Neural crest cell (in vitro differentiated cells): ENCODE measurements around the gene RFC3. TPM values are rescaled to one million over a fixed set of nuclear protein-coding genes. Genes with fewer than 3 reads are reported as not detected.

Source experiments
- DNase-seq: peaks from one replicate; pipeline ENCODE4 v3.0.0; 2021; ENCODE audit warnings: low read depth, mixed read lengths, low spot score
- H3K27ac Mint-ChIP-seq: one replicate; pipeline ENCODE4 v1.8.0; 2021; ENCODE audit warnings: mild to moderate bottlenecking, mixed read lengths; ENCODE audit not compliant: unreplicated experiment
- H3K27me3 Mint-ChIP-seq: 2 replicates; pipeline ENCODE4 v1.8.0; 2021; ENCODE audit warnings: low read depth, mild to moderate bottlenecking, mixed read lengths
- H3K36me3 Mint-ChIP-seq: 2 replicates; pipeline ENCODE4 v1.8.0; 2021; ENCODE audit warnings: low read depth, mild to moderate bottlenecking, mixed read lengths
- H3K4me1 Mint-ChIP-seq: 2 replicates; pipeline ENCODE4 v1.8.0; 2021; ENCODE audit warnings: mixed read lengths
- H3K4me3 Mint-ChIP-seq: one replicate; pipeline ENCODE4 v1.8.0; 2021; ENCODE audit warnings: mild to moderate bottlenecking, mixed read lengths
- H3K9me3 Mint-ChIP-seq: 2 replicates; pipeline ENCODE4 v1.8.0; 2021; ENCODE audit warnings: mixed read lengths
- total RNA-seq: library from RNA; stranded (reverse); gene quantifications from 2 replicates; pipeline ENCODE4 v1.2.1, GENCODE V29; 2021
- TF ChIP-seq, protein P1 (sequence below): fragments of 200-600 bp; sonication (generic); conservative IDR thresholded peaks from 2 replicates; pipeline ENCODE4 v1.5.0; 2021; ENCODE audit warnings: antibody characterized with exemption, mild to moderate bottlenecking

RFC3 gene
- total RNA-seq, 1 donor from 2014 or later, result 53.9 TPM

DNA sequence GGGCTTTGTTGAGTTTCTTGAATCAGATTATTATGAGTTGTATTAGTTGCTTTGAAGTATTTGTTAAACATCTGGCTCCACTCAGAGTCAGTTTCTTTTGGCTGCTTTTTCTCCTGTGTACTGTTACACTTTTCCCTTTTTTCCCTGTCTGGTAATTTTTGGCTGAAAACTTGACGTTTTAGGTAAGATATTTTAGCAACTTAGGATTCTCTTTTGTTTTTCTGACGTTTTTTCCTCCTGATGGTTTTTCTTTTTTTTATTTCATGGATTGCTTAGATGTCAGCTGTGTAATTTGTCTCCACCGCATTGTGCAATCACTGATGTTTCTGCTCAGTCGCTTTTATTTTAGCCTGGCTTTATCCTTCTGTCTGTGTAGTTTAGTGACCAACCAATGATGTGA is 20.7 kb downstream of the RFC3 start:
- TF ChIP-seq, protein P1, sequence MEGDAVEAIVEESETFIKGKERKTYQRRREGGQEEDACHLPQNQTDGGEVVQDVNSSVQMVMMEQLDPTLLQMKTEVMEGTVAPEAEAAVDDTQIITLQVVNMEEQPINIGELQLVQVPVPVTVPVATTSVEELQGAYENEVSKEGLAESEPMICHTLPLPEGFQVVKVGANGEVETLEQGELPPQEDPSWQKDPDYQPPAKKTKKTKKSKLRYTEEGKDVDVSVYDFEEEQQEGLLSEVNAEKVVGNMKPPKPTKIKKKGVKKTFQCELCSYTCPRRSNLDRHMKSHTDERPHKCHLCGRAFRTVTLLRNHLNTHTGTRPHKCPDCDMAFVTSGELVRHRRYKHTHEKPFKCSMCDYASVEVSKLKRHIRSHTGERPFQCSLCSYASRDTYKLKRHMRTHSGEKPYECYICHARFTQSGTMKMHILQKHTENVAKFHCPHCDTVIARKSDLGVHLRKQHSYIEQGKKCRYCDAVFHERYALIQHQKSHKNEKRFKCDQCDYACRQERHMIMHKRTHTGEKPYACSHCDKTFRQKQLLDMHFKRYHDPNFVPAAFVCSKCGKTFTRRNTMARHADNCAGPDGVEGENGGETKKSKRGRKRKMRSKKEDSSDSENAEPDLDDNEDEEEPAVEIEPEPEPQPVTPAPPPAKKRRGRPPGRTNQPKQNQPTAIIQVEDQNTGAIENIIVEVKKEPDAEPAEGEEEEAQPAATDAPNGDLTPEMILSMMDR, result no peak
- Mint-ChIP-seq H3K27ac (no peak overlapping the region), H3K4me1 (no peaks in the 10 kb centered on the region), H3K36me3 (peaks cover 22% of the 10 kb centered on the region), H3K9me3 (no peaks in the 10 kb centered on the region), H3K27me3 (no peaks in the 10 kb centered on the region), H3K4me3 (no peak overlapping the region)
- no peak for DNase-seq

DNA sequence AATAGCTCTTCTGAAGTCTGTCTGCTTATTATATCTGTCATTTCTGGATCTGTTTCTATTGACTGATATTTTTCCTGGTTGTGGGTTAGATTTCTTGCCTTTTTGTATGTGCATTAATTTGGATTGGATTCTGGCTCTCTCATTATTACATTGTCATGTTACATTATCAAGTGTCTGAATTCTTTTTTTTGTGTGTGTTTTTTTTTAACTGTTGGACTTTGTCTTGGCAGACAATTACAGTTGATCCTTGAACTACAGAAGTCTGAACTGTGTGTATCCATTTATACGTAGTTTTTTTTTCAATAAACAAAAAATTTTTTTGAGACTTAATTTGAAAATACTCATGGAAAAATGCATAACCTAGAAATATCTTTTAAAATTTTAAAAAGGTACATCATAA is 22.5 kb downstream of the RFC3 start:
- no peaks in the 10 kb centered on the region for H3K27me3 Mint-ChIP-seq
- H3K4me1 Mint-ChIP-seq, result no peaks in the 10 kb centered on the region
- H3K9me3 Mint-ChIP-seq, result no peaks in the 10 kb centered on the region
- H3K36me3 Mint-ChIP-seq, result peaks cover 25% of the 10 kb centered on the region
- TF ChIP-seq, protein P1, result no peak
- DNase-seq, result no peak
- H3K4me3 Mint-ChIP-seq, result no peak overlapping the region
- H3K27ac Mint-ChIP-seq, result peak overlapping the region; percentile 58

DNA sequence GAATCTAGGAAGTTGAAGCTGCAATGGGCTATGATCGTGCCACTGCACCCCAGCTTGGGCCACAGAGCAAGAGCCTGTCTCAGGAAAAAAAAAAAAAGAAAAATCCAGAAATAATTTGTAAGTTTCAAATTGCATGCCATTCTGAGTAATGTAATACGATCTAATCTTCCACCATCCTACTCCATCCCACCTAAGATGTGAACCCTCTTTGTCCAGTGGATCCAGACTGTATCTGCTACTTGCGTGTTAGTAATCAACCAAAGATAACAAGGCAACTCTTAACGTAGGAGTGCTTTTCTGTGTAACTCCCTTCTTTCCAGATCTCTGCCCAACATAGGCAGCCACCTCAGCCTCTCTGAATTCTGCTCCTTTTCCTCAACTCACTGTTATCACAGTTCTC is 24.3 kb downstream of the RFC3 start:
- H3K27ac Mint-ChIP-seq, result peak overlapping the region; percentile 79
- H3K36me3 Mint-ChIP-seq, result peaks cover 29% of the 10 kb centered on the region
- DNase-seq, result no peak
- H3K4me3 Mint-ChIP-seq, result no peak overlapping the region
- no peaks in the 10 kb centered on the region for H3K4me1 Mint-ChIP-seq
- TF ChIP-seq, protein P1, result no peak
- H3K27me3 Mint-ChIP-seq, result no peaks in the 10 kb centered on the region
- no peaks in the 10 kb centered on the region for H3K9me3 Mint-ChIP-seq

DNA sequence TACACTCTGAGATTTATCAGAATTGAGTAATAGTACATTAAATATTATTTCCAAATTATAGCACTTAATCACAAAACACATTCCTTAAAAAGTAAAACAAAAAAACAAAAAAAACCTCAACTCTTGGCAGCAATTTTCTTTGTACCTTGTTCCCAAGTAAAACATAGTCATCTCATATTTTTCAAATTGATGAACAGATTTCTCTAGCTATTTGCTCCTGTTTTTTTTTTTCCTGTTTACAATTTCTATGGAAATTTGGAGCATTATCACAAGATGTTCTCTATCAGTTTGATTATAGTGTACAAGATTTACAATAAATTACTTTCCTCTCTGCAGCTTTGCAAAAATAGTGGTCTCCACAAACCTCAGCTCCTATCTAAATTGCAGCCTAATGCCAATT is 25.0 kb downstream of the RFC3 start:
- Mint-ChIP-seq H3K27ac (no peak overlapping the region), H3K4me1 (no peaks in the 10 kb centered on the region), H3K9me3 (no peaks in the 10 kb centered on the region), H3K36me3 (peaks cover 35% of the 10 kb centered on the region), H3K4me3 (no peak overlapping the region), H3K27me3 (no peaks in the 10 kb centered on the region)
- TF ChIP-seq, protein P1, result no peak
- DNase-seq, result no peak

DNA sequence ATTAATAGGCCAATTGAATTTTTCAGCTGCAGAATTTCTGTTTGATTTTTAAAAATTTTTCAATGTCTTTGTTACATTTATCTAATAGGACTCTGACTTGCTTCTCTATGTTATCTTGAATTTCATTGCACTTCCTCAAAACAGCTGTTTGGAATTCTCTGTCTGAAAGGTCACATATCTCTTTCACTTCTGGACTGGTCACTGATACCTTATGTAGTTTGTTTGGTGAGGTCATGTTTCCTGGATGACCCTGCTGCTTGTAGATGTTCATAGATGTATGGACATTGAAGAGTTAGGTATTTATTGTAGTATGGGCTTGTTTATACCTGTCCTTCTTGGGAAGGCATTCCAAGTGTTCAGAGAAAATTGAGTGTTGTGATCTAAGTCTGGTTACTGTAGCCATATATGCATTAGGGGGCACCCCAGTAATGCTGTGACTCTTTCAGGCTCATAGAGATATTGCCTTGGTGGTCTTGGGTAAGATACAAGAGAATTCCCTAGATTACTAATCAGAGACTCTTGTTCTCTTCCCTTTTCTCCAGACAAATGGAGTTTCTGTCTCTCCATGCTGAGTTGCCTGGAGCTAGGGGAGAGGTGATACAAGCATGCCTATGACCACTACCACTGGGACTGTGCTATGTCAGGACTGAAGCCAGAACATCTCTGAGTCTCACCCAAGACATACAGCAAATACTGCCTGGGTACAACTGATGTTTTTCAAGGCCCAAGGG is 27.8 kb downstream of the RFC3 start:
- Mint-ChIP-seq H3K36me3 (peaks cover 27% of the 10 kb centered on the region), H3K9me3 (no peaks in the 10 kb centered on the region), H3K27ac (no peak overlapping the region), H3K4me1 (no peaks in the 10 kb centered on the region), H3K4me3 (no peak overlapping the region), H3K27me3 (no peaks in the 10 kb centered on the region)
- TF ChIP-seq, protein P1, result no peak
- no peak for DNase-seq
